ENCODE results near the gene TMF1. TPM values are rescaled to one million over a fixed set of nuclear protein-coding genes. Genes with fewer than 3 reads are reported as not detected.
A peak's percentile ranks its signal among the peaks of the same experiment; 100 is the strongest.

The TMF1 gene
- total and polyA plus RNA-seq, 2 experiments from 2014 or later, result 27.0 to 41.4 TPM

DNA sequence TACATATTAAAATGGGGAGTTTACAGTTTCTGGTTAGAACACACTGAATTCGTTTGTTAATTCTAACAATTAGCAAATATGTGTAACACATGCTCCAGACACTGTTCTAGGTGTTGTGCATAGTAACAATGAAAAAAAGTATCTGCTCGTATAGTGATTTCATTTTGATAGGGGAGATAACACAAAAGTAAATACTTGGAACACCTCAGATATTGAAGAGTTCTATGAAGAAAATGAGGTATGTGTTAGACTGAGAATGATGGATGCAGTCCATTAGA is 6.8 kb upstream of the TMF1 start:
- H3F3A ChIP-seq (ENCODE audit: insufficient read depth), result peaks cover 10% of the 10 kb centered on the region
- H3K27ac ChIP-seq, result no peak overlapping the region
- DNase-seq, result no peak
- H3K27me3 ChIP-seq (replicated peaks; ENCODE audit: insufficient read depth), result no peaks in the 10 kb centered on the region
- H3K4me1 ChIP-seq (ENCODE audit: insufficient read depth), result no peaks in the 10 kb centered on the region
- no peak overlapping the region for H3K4me3 ChIP-seq
- in situ Hi-C loops (cut with MboI), result no loop called here
- no peak overlapping the region for H3K9ac ChIP-seq
- H2AFZ ChIP-seq, result no peak overlapping the region
- no peak for TF ChIP-seq EZH2 (IDR thresholded peaks at IDR 0.05; ENCODE audit: insufficient read depth, poor library complexity, severe bottlenecking)
- no peak for TF ChIP-seq EZH2phosphoT487 (IDR thresholded peaks at IDR 0.05; ENCODE audit: insufficient read depth, low read depth)
- 94 to 96% methylated on average over 2 of the region's 2 CpGs for WGBS, 2 experiments (ENCODE audit: low coverage in 1 of 2, low lambda C conversion rate in 2 of 2, missing lambda C conversion rate in 2 of 2)
- no peaks in the 10 kb centered on the region for H4K20me1 ChIP-seq (ENCODE audit: insufficient read depth)
- H3K9me2 ChIP-seq (ENCODE audit: insufficient read depth), result no peaks in the 10 kb centered on the region
- H3K79me2 ChIP-seq (ENCODE audit: insufficient read depth), result no peaks in the 10 kb centered on the region
- peaks cover 69% of the 10 kb centered on the region for H3K36me3 ChIP-seq (ENCODE audit: low read depth)
- no peaks in the 10 kb centered on the region for H3K9me3 ChIP-seq (ENCODE audit: low read depth)
- no peak overlapping the region for H3K4me2 ChIP-seq (ENCODE audit: unreplicated experiment)

GRCh38 chr3:69058180-69058946 is 6.2 kb upstream of the TMF1 start:
- H2AFZ ChIP-seq, result no peak overlapping the region
- no peak overlapping the region for H3K4me3 ChIP-seq
- DNase-seq, result no peak
- TF ChIP-seq EZH2 (IDR thresholded peaks at IDR 0.05; ENCODE audit: insufficient read depth, poor library complexity, severe bottlenecking), result no peak
- TF ChIP-seq EZH2phosphoT487 (IDR thresholded peaks at IDR 0.05; ENCODE audit: insufficient read depth, low read depth), result no peak
- H3K27me3 ChIP-seq (replicated peaks; ENCODE audit: insufficient read depth), result no peaks in the 10 kb centered on the region
- 96 to 97% methylated on average over 3 of the region's 3 CpGs for whole genome bisulfite sequencing, 2 experiments (ENCODE audit: low coverage in 1 of 2, low lambda C conversion rate in 2 of 2, missing lambda C conversion rate in 2 of 2)
- H3K9me3 ChIP-seq (ENCODE audit: low read depth), result no peaks in the 10 kb centered on the region
- H3F3A ChIP-seq (ENCODE audit: insufficient read depth), result peaks cover 15% of the 10 kb centered on the region
- no peak overlapping the region for H3K4me2 ChIP-seq (ENCODE audit: unreplicated experiment)
- no peaks in the 10 kb centered on the region for H4K20me1 ChIP-seq (ENCODE audit: insufficient read depth)
- peaks cover 68% of the 10 kb centered on the region for H3K36me3 ChIP-seq (ENCODE audit: low read depth)
- H3K27ac ChIP-seq, result no peak overlapping the region
- H3K9ac ChIP-seq, result no peak overlapping the region
- no peaks in the 10 kb centered on the region for H3K9me2 ChIP-seq (ENCODE audit: insufficient read depth)
- no peaks in the 10 kb centered on the region for H3K4me1 ChIP-seq (ENCODE audit: insufficient read depth)
- no peaks in the 10 kb centered on the region for H3K79me2 ChIP-seq (ENCODE audit: insufficient read depth)
- in situ Hi-C loops (cut with MboI), result no loop called here

DNA sequence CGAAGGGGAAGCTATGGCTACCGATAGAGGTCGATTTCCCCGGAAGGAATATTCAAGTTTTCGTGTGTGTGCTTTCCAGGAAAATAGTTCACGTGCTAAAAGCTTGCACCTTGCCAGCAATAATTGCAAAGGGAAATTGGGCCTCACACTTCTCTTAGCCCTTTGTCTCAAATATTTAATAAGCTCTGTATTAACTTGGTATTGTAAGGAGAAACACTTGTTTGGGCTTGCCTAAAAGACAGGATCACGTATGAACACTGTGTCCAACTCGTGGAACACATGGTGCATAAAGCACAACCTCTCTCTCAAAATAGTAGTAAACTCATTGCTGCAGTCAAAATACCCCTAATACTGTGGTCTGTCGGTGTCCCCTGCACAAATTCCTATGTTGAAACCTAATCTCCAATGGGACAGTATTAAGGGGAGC is 352 bp upstream of the TMF1 start:
- peaks cover 45% of the 10 kb centered on the region for H3K79me2 ChIP-seq (ENCODE audit: insufficient read depth)
- peaks cover 41% of the 10 kb centered on the region for H3K36me3 ChIP-seq (ENCODE audit: low read depth)
- peak overlapping the region; percentile 94 for H3K4me3 ChIP-seq
- DNase-seq, result no peak
- H3K27me3 ChIP-seq (replicated peaks; ENCODE audit: insufficient read depth), result no peaks in the 10 kb centered on the region
- H3K9ac ChIP-seq, result peak overlapping the region; percentile 99
- peaks cover 26% of the 10 kb centered on the region for H3F3A ChIP-seq (ENCODE audit: insufficient read depth)
- WGBS, 2 experiments (ENCODE audit: low coverage in 1 of 2, low lambda C conversion rate in 2 of 2, missing lambda C conversion rate in 2 of 2), result 6 to 9% methylated on average over 9 of the region's 9 CpGs
- in situ Hi-C loops (cut with MboI), result no loop called here
- no peaks in the 10 kb centered on the region; the same call in 1 of the 2 replicates for H4K20me1 ChIP-seq (ENCODE audit: insufficient read depth)
- H3K9me2 ChIP-seq (ENCODE audit: insufficient read depth), result no peaks in the 10 kb centered on the region
- peaks cover 15% of the 10 kb centered on the region for H3K4me1 ChIP-seq (ENCODE audit: insufficient read depth)
- H2AFZ ChIP-seq, result peak overlapping the region; percentile 88
- TF ChIP-seq EZH2phosphoT487 (IDR thresholded peaks at IDR 0.05; ENCODE audit: insufficient read depth, low read depth) (no peak), EZH2 (IDR thresholded peaks at IDR 0.05; ENCODE audit: insufficient read depth, poor library complexity, severe bottlenecking) (no peak)
- H3K9me3 ChIP-seq (ENCODE audit: low read depth), result no peaks in the 10 kb centered on the region
- peak overlapping the region; percentile 72 for H3K4me2 ChIP-seq (ENCODE audit: unreplicated experiment)
- peak overlapping the region; percentile 97 for H3K27ac ChIP-seq

GRCh38 chr3:69048990-69049389 is 3.1 kb downstream of the TMF1 start:
- Histone ChIP-seq H3K4me3 (no peak overlapping the region), H3K9ac (0 out of 2 replicates have a peak overlapping the region, but pooled peaks have one; percentile 99), H3K27ac (no peak overlapping the region), H3K9me2 (ENCODE audit: insufficient read depth) (no peaks in the 10 kb centered on the region), H3K36me3 (ENCODE audit: low read depth) (peaks cover 41% of the 10 kb centered on the region), H2AFZ (no peak overlapping the region), H3K4me2 (ENCODE audit: unreplicated experiment) (peak overlapping the region; percentile 94), H3K27me3 (replicated peaks; ENCODE audit: insufficient read depth) (no peaks in the 10 kb centered on the region), H4K20me1 (ENCODE audit: insufficient read depth) (no peaks in the 10 kb centered on the region; the same call in 1 of the 2 replicates), H3K79me2 (ENCODE audit: insufficient read depth) (peaks cover 80% of the 10 kb centered on the region), H3F3A (ENCODE audit: insufficient read depth) (peaks cover 16% of the 10 kb centered on the region; the same call in 1 of the 2 replicates), H3K4me1 (ENCODE audit: insufficient read depth) (peaks cover 23% of the 10 kb centered on the region), H3K9me3 (ENCODE audit: low read depth) (no peaks in the 10 kb centered on the region)
- in situ Hi-C loops (cut with MboI), result no loop called here
- WGBS, 2 experiments (ENCODE audit: low coverage in 1 of 2, low lambda C conversion rate in 2 of 2, missing lambda C conversion rate in 2 of 2), result 97 to 100% methylated on average over 2 of the region's 2 CpGs
- DNase-seq, result no peak
- TF ChIP-seq EZH2phosphoT487 (IDR thresholded peaks at IDR 0.05; ENCODE audit: insufficient read depth, low read depth) (no peak), EZH2 (IDR thresholded peaks at IDR 0.05; ENCODE audit: insufficient read depth, poor library complexity, severe bottlenecking) (no peak)
